ENCODE data around the gene FRYL.

Gene FRYL

DNA sequence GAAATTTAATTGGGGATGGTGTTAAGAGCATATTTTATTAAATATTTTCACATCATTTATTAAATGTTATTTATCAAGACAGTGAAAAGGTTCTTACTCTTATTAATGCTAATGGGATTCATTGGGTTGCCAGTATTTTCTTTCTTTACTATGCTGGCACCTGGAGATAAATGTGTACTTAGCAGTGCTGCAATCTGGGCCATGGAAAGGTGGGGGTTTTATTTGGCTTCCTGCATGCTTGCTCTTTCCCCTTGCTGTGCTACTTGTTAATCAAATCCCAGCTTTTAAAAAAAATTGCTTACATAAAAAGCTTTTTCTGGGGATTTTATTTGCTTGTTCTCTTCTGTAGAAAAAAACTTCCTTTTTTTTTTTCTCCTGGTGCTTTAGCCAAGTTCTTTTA lies 241.7 kb downstream of the FRYL start:
- H3K27me3 ChIP-seq (ENCODE audit: control insufficient read depth, insufficient read depth, low read length) = no peaks in the 10 kb centered on the region
- no peaks in the 10 kb centered on the region for H3K36me3 ChIP-seq (ENCODE audit: control insufficient read depth, insufficient read depth, low read length)
- no peak overlapping the region for H3K4me3 ChIP-seq (ENCODE audit: low read depth, low read length)
- H3K4me1 ChIP-seq = no peaks in the 10 kb centered on the region
- no peaks in the 10 kb centered on the region for H3K79me2 ChIP-seq
- H3K4me2 ChIP-seq (ENCODE audit: low read length) = no peak overlapping the region
- no peak overlapping the region for H3K27ac ChIP-seq
- no peak overlapping the region for H3K9ac ChIP-seq
- H2AFZ ChIP-seq = no peak overlapping the region
- no peaks in the 10 kb centered on the region for H3K9me3 ChIP-seq (ENCODE audit: control insufficient read depth, low read length)
- TF ChIP-seq, protein P1, sequence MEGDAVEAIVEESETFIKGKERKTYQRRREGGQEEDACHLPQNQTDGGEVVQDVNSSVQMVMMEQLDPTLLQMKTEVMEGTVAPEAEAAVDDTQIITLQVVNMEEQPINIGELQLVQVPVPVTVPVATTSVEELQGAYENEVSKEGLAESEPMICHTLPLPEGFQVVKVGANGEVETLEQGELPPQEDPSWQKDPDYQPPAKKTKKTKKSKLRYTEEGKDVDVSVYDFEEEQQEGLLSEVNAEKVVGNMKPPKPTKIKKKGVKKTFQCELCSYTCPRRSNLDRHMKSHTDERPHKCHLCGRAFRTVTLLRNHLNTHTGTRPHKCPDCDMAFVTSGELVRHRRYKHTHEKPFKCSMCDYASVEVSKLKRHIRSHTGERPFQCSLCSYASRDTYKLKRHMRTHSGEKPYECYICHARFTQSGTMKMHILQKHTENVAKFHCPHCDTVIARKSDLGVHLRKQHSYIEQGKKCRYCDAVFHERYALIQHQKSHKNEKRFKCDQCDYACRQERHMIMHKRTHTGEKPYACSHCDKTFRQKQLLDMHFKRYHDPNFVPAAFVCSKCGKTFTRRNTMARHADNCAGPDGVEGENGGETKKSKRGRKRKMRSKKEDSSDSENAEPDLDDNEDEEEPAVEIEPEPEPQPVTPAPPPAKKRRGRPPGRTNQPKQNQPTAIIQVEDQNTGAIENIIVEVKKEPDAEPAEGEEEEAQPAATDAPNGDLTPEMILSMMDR (IDR thresholded peaks at IDR 0.05) = no peak

DNA sequence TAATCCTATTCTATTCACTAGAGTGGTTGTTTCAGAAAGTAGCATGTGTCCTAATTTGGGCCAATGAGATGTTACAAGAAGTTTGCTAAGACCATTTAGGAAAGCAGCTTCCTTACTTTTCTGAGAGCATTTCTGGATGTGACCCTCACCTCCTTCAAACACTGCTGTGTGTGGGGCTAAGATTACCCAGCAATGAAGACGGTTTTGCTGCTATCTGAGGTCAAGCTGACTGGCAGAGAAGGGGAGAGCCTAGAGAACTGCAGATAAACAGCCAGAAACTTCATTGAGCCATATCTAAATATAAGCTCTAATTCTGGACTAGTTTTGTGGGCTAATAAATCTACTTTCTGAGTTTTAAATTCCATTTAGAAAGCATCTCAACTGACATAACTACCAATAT lies 253.7 kb downstream of the FRYL start:
- H3K4me3 ChIP-seq (ENCODE audit: low read depth, low read length) = no peak overlapping the region
- no peaks in the 10 kb centered on the region for H3K4me1 ChIP-seq
- H3K27ac ChIP-seq = no peak overlapping the region
- no peak overlapping the region for H2AFZ ChIP-seq
- H3K9me3 ChIP-seq (ENCODE audit: control insufficient read depth, low read length) = no peaks in the 10 kb centered on the region
- no peaks in the 10 kb centered on the region for H3K27me3 ChIP-seq (ENCODE audit: control insufficient read depth, insufficient read depth, low read length)
- H3K4me2 ChIP-seq (ENCODE audit: low read length) = no peak overlapping the region
- H3K9ac ChIP-seq = no peak overlapping the region
- TF ChIP-seq, protein P1 (IDR thresholded peaks at IDR 0.05) = no peak
- H3K79me2 ChIP-seq = no peaks in the 10 kb centered on the region
- H3K36me3 ChIP-seq (ENCODE audit: control insufficient read depth, insufficient read depth, low read length) = no peaks in the 10 kb centered on the region

DNA sequence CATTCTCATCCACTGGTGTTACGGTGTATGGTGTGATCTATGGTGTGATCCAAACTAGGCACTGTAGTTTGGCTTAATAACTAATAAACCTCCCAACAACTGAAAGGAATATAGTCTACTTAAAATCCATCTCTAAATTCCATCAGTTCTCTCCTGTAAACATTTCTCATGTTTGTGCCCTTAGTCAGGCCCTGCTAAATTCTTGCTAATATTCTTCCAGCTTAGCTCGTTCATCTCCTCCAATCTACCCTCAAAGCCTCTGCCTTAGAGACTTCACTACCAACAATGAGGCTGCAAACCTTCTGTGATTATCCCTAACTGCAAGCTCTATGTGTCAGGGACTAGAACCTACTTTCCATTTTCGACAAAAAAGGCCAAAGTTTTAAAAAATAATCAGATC lies 261.9 kb downstream of the FRYL start:
- TF ChIP-seq, protein P1 (IDR thresholded peaks at IDR 0.05) = no peak
- peaks cover 2% of the 10 kb centered on the region for H3K36me3 ChIP-seq (ENCODE audit: control insufficient read depth, insufficient read depth, low read length)
- H3K9me3 ChIP-seq (ENCODE audit: control insufficient read depth, low read length) = no peaks in the 10 kb centered on the region
- no peaks in the 10 kb centered on the region for H3K27me3 ChIP-seq (ENCODE audit: control insufficient read depth, insufficient read depth, low read length)
- H3K79me2 ChIP-seq = no peaks in the 10 kb centered on the region
- no peak overlapping the region for H3K4me2 ChIP-seq (ENCODE audit: low read length)
- no peaks in the 10 kb centered on the region for H3K4me1 ChIP-seq
- no peak overlapping the region for H2AFZ ChIP-seq
- no peak overlapping the region for H3K27ac ChIP-seq
- H3K9ac ChIP-seq = no peak overlapping the region
- H3K4me3 ChIP-seq (ENCODE audit: low read depth, low read length) = no peak overlapping the region

DNA sequence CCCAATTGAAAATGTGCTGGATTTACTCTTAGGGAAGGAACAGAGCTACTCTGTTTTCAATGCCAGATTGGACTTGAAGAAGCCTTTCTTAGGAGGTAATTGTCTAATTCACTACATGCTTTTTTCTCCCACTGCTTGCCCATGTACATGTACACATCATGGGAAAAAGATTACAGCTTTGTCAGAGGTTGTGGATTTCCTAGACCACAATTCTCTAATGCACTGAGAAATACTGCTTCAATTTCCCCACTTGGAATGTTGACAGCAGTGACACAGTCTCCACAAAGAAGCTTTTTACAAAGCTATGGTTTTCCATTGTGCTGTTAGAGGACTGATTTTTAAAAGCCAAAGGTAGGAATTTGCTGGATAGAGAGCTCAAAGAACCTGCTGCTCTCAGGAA lies 270.5 kb downstream of the FRYL start:
- no peak overlapping the region for H3K27ac ChIP-seq
- H3K4me2 ChIP-seq (ENCODE audit: low read length) = no peak overlapping the region
- no peaks in the 10 kb centered on the region for H3K36me3 ChIP-seq (ENCODE audit: control insufficient read depth, insufficient read depth, low read length)
- H3K27me3 ChIP-seq (ENCODE audit: control insufficient read depth, insufficient read depth, low read length) = no peaks in the 10 kb centered on the region
- H2AFZ ChIP-seq = no peak overlapping the region
- H3K79me2 ChIP-seq = no peaks in the 10 kb centered on the region
- TF ChIP-seq, protein P1 (IDR thresholded peaks at IDR 0.05) = no peak
- no peak overlapping the region for H3K4me3 ChIP-seq (ENCODE audit: low read depth, low read length)
- H3K4me1 ChIP-seq = no peaks in the 10 kb centered on the region
- no peak overlapping the region for H3K9ac ChIP-seq
- H3K9me3 ChIP-seq (ENCODE audit: control insufficient read depth, low read length) = no peaks in the 10 kb centered on the region

DNA sequence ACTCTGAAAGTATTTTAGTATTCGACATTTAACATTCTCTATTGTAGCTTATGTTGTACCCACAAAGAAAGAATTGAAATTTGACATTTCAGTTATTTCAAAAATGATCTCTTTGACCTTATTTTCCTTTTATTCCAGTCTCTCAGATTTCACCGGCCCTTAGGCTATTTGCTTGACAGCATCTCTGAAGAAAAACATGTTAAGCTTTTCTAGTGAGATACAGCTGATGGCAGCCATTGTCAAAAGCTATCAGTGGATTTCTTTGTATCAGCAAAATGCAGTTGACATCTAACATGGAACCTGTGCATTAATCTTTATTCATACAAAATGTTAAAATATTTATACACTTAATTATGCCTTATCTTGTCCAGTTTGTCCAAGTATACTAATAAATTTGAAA lies 273.4 kb downstream of the FRYL start:
- Histone ChIP-seq H3K79me2 (no peaks in the 10 kb centered on the region), H3K27ac (no peak overlapping the region), H3K9me3 (ENCODE audit: control insufficient read depth, low read length) (no peaks in the 10 kb centered on the region), H3K4me3 (ENCODE audit: low read depth, low read length) (no peak overlapping the region), H3K36me3 (ENCODE audit: control insufficient read depth, insufficient read depth, low read length) (no peaks in the 10 kb centered on the region), H2AFZ (no peak overlapping the region), H3K4me1 (no peaks in the 10 kb centered on the region), H3K27me3 (ENCODE audit: control insufficient read depth, insufficient read depth, low read length) (no peaks in the 10 kb centered on the region), H3K9ac (no peak overlapping the region), H3K4me2 (ENCODE audit: low read length) (no peak overlapping the region)
- TF ChIP-seq, protein P1 (IDR thresholded peaks at IDR 0.05) = no peak
